ENCODE data around the gene SETX.

SETX gene

GRCh38 chr9:132247942-132248341 is 106.8 kb downstream of the SETX start:
- Histone ChIP-seq H3K9me3 (ENCODE audit: insufficient read depth, low read length) (no peaks in the 10 kb centered on the region), H3K4me2 (ENCODE audit: low read depth, low read length, poor library complexity, severe bottlenecking) (no peak overlapping the region), H2AFZ (ENCODE audit: low read depth, low read length, severe bottlenecking) (no peak overlapping the region), H3K27ac (ENCODE audit: low read depth, low read length) (no peak overlapping the region), H3K9ac (ENCODE audit: low read length) (no peak overlapping the region), H3K79me2 (ENCODE audit: insufficient read depth, low read length) (no peaks in the 10 kb centered on the region), H4K20me1 (ENCODE audit: low read depth, low read length) (no peaks in the 10 kb centered on the region), H3K9me2 (replicated peaks; ENCODE audit: insufficient read depth, low read length) (no peaks in the 10 kb centered on the region), H3F3A (ENCODE audit: insufficient read depth) (no peaks in the 10 kb centered on the region), H3K27me3 (ENCODE audit: low read length) (no peaks in the 10 kb centered on the region), H3K36me3 (ENCODE audit: low read length) (no peaks in the 10 kb centered on the region), H3K4me3 (ENCODE audit: insufficient read depth, low read length, poor library complexity, severe bottlenecking) (no peak overlapping the region)
- TF ChIP-seq CTCF (IDR thresholded peaks at IDR 0.05; ENCODE audit: insufficient read depth, low read length, poor library complexity, severe bottlenecking): no peak
- TF ChIP-seq EZH2phosphoT487 (conservative IDR thresholded peaks at IDR 0.05; ENCODE audit: low read length): no peak

DNA sequence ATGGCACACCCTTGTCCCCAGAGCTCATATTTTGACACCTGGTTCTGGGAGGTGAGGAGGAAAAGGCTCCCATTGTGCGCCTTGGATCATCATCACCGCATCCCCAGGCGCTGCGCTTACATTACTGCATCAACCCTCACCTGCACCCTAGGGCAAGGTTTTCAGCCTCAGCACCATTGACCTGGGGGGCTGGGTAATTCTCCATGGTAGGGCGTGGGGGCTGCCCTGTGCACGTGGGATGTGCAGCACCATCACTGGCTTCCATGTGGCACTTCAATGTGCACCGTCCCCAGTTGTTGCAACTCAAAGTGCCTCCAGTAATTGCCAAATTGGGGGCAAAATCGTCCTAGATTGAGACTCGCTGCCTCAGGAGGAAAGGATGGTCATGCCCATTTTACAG is 109.3 kb downstream of the SETX start:
- H2AFZ ChIP-seq (ENCODE audit: low read depth, low read length, severe bottlenecking): no peak overlapping the region
- no peak overlapping the region for H3K27ac ChIP-seq (ENCODE audit: low read depth, low read length)

GRCh38 chr9:132244582-132245455 is 110.0 kb downstream of the SETX start:
- no peak for TF ChIP-seq CTCF (IDR thresholded peaks at IDR 0.05; ENCODE audit: insufficient read depth, low read length, poor library complexity, severe bottlenecking)
- no peak for TF ChIP-seq EZH2phosphoT487 (conservative IDR thresholded peaks at IDR 0.05; ENCODE audit: low read length)
- no peak overlapping the region for H3K9ac ChIP-seq (ENCODE audit: low read length)

More for the DNA sequence above, 109.3 kb downstream of the SETX start:
- Histone ChIP-seq H3K9me3 (ENCODE audit: insufficient read depth, low read length) (no peaks in the 10 kb centered on the region), H3K4me2 (ENCODE audit: low read depth, low read length, poor library complexity, severe bottlenecking) (no peak overlapping the region), H3K9me2 (replicated peaks; ENCODE audit: insufficient read depth, low read length) (no peaks in the 10 kb centered on the region), H3F3A (ENCODE audit: insufficient read depth) (no peaks in the 10 kb centered on the region), H3K4me3 (ENCODE audit: insufficient read depth, low read length, poor library complexity, severe bottlenecking) (no peak overlapping the region), H3K36me3 (ENCODE audit: low read length) (no peaks in the 10 kb centered on the region), H4K20me1 (ENCODE audit: low read depth, low read length) (no peaks in the 10 kb centered on the region), H3K79me2 (ENCODE audit: insufficient read depth, low read length) (no peaks in the 10 kb centered on the region), H3K27me3 (ENCODE audit: low read length) (no peaks in the 10 kb centered on the region), H3K9ac (ENCODE audit: low read length) (no peak overlapping the region)
- no peak for TF ChIP-seq CTCF (IDR thresholded peaks at IDR 0.05; ENCODE audit: insufficient read depth, low read length, poor library complexity, severe bottlenecking)
- TF ChIP-seq EZH2phosphoT487 (conservative IDR thresholded peaks at IDR 0.05; ENCODE audit: low read length): no peak

More at GRCh38 chr9:132244582-132245455, 110.0 kb downstream of the SETX start:
- Histone ChIP-seq H3K4me2 (ENCODE audit: low read depth, low read length, poor library complexity, severe bottlenecking) (no peak overlapping the region), H3K27ac (ENCODE audit: low read depth, low read length) (no peak overlapping the region), H2AFZ (ENCODE audit: low read depth, low read length, severe bottlenecking) (no peak overlapping the region), H3K4me3 (ENCODE audit: insufficient read depth, low read length, poor library complexity, severe bottlenecking) (no peak overlapping the region), H3K79me2 (ENCODE audit: insufficient read depth, low read length) (no peaks in the 10 kb centered on the region), H4K20me1 (ENCODE audit: low read depth, low read length) (no peaks in the 10 kb centered on the region), H3K9me3 (ENCODE audit: insufficient read depth, low read length) (no peaks in the 10 kb centered on the region), H3K9me2 (replicated peaks; ENCODE audit: insufficient read depth, low read length) (no peaks in the 10 kb centered on the region), H3F3A (ENCODE audit: insufficient read depth) (no peaks in the 10 kb centered on the region), H3K27me3 (ENCODE audit: low read length) (no peaks in the 10 kb centered on the region), H3K36me3 (ENCODE audit: low read length) (no peaks in the 10 kb centered on the region)

Data from SU-DHL-6 (cell line).